Caco-2 (cell line): Measurements from ENCODE around the gene MED12L. TPM values are rescaled to one million over a fixed set of nuclear protein-coding genes. Genes with fewer than 3 reads are reported as not detected.

Experiments used
- BruUV-seq: library from RNA; stranded (reverse); fragments of 400-500 nt; replicated peaks from 2 replicates; lab custom pipeline; 2021; lab: Mats Ljungman, UMichigan
- CTCF ChIA-PET: fragments of 300-600 bp; sonication (Branson Sonifier 250); formaldehyde crosslinking; loops from one replicate; lab custom pipeline; 2022; ENCODE audit warnings: antibody characterized with exemption; lab: Charles Lee
- POLR2A ChIA-PET: fragments of 300-600 bp; sonication (Branson Sonifier 250); formaldehyde crosslinking; loops from one replicate; lab custom pipeline; 2022; ENCODE audit warnings: antibody characterized with exemption; lab: Charles Lee
- DNase-seq, 2 experiments: peaks; one replicate each; pipeline versions ENCODE4 v3.0.0 to v3.0.0-alpha.2; 2020 to 2022
- H3K27me3 ChIP-seq: replicated peaks from 2 replicates; pipeline ENCODE4 v1.6.0; 2011; ENCODE audit warnings: low read length; ENCODE audit not compliant: control insufficient read depth, insufficient read depth
- H3K36me3 ChIP-seq: 2 replicates; pipeline ENCODE4 v1.5.1; 2011; ENCODE audit warnings: low read length; ENCODE audit not compliant: control insufficient read depth, insufficient read depth
- H3K4me1 ChIP-seq: fragments of 250-450 bp; sonication (Bioruptor Pico); 2 replicates; pipeline ENCODE4 v1.5.1; 2020; ENCODE audit warnings: mild to moderate bottlenecking
- H3K4me3 ChIP-seq: 2 replicates; pipeline ENCODE4 v1.5.1; 2011; ENCODE audit warnings: low read depth, mild to moderate bottlenecking, control low read depth, low read length
- H3K9me3 ChIP-seq: fragments of 250-450 bp; sonication (Bioruptor Pico); 2 replicates; pipeline ENCODE4 v1.5.1; 2020; ENCODE audit warnings: mild to moderate bottlenecking, moderate library complexity
- H3K27ac Mint-ChIP-seq: one replicate; pipeline ENCODE4 v1.8.0; 2022; ENCODE audit warnings: mixed read lengths; ENCODE audit not compliant: unreplicated experiment
- H3K27me3 Mint-ChIP-seq: one replicate; pipeline ENCODE4 v1.8.0; 2022; ENCODE audit warnings: mixed read lengths; ENCODE audit not compliant: insufficient read depth, unreplicated experiment
- H3K36me3 Mint-ChIP-seq: one replicate; pipeline ENCODE4 v1.8.0; 2022; ENCODE audit warnings: mild to moderate bottlenecking, mixed read lengths; ENCODE audit not compliant: insufficient read depth, unreplicated experiment
- H3K4me1 Mint-ChIP-seq: one replicate; pipeline ENCODE4 v1.8.0; 2022; ENCODE audit warnings: low read depth, mixed read lengths; ENCODE audit not compliant: unreplicated experiment
- H3K4me3 Mint-ChIP-seq: one replicate; pipeline ENCODE4 v1.8.0; 2022; ENCODE audit warnings: mild to moderate bottlenecking, moderate library complexity, mixed read lengths; ENCODE audit not compliant: unreplicated experiment
- H3K9me3 Mint-ChIP-seq: one replicate; pipeline ENCODE4 v1.8.0; 2022; ENCODE audit warnings: mixed read lengths; ENCODE audit not compliant: unreplicated experiment
- CTCF ChIP-seq, 2 experiments: fragments of 200-600 bp in 1 of 2; IDR thresholded peaks; 1 replicate in 1 of 2; 2 replicates in 1 of 2; pipeline versions ENCODE4 v1.5.1 to v1.8.0; 2011 to 2022; ENCODE audit warnings: antibody characterized with exemption in 1 of 2, control low read depth in 1 of 2, inconsistent platforms in 1 of 2, low read depth in 1 of 2, low read length in 1 of 2, mild to moderate bottlenecking in 1 of 2, moderate library complexity in 1 of 2; ENCODE audit not compliant: insufficient read depth in 1 of 2, severe bottlenecking in 1 of 2, unreplicated experiment in 1 of 2
- intact Hi-C: fragments of 100-400 bp; cut with micrococcal nuclease; formaldehyde crosslinking; loops from one replicate; pipeline ENCODE4 v1.10.0; 2022; ENCODE audit not compliant: unreplicated experiment
- total RNA-seq: library from RNA; stranded (reverse); gene quantifications from 2 replicates; pipeline ENCODE4 v1.2.3, GENCODE V29; 2022

The MED12L gene
- total RNA-seq, 1 experiment from 2014 or later: 21.5 TPM

GRCh38 chr3:151432616-151433372, 347.3 kb downstream of the MED12L start:
- BruUV-seq: no TSS peak
- H3K27me3 Mint-ChIP-seq: no peaks in the 10 kb centered on the region
- TF ChIP-seq CTCF (IDR thresholded peaks at IDR 0.05; ENCODE audit: insufficient read depth in 1 of 2, low read depth in 1 of 2, low read length in 1 of 2, severe bottlenecking in 1 of 2, unreplicated experiment in 1 of 2): no peak

GRCh38 chr3:151434151-151434890, 348.9 kb downstream of the MED12L start:
- no peak overlapping the region for H3K27ac Mint-ChIP-seq
- H3K4me1 ChIP-seq: no peaks in the 10 kb centered on the region
- no peaks in the 10 kb centered on the region for H3K9me3 ChIP-seq
- ChIA-PET CTCF (no interaction called here), POLR2A (no interaction called here)
- no peaks in the 10 kb centered on the region for H3K9me3 Mint-ChIP-seq
- H3K27me3 Mint-ChIP-seq: no peaks in the 10 kb centered on the region
- no peaks in the 10 kb centered on the region for H3K4me1 Mint-ChIP-seq
- no peaks in the 10 kb centered on the region for H3K27me3 ChIP-seq
- no peak overlapping the region for H3K4me3 Mint-ChIP-seq
- no peaks in the 10 kb centered on the region for H3K36me3 ChIP-seq
- BruUV-seq: no TSS peak
- intact Hi-C loops: no loop called here
- DNase-seq: no peak
- TF ChIP-seq CTCF (IDR thresholded peaks at IDR 0.05; ENCODE audit: insufficient read depth in 1 of 2, low read depth in 1 of 2, low read length in 1 of 2, severe bottlenecking in 1 of 2, unreplicated experiment in 1 of 2): no peak
- no peak overlapping the region for H3K4me3 ChIP-seq
- no peaks in the 10 kb centered on the region for H3K36me3 Mint-ChIP-seq

More at GRCh38 chr3:151432616-151433372, 347.3 kb downstream of the MED12L start:
- Histone ChIP-seq H3K4me1 (no peaks in the 10 kb centered on the region), H3K9me3 (no peaks in the 10 kb centered on the region), H3K36me3 (no peaks in the 10 kb centered on the region), H3K4me3 (no peak overlapping the region), H3K27me3 (no peaks in the 10 kb centered on the region)
- no peak for DNase-seq
- ChIA-PET POLR2A (no interaction called here), CTCF (no interaction called here)
- Mint-ChIP-seq H3K36me3 (no peaks in the 10 kb centered on the region), H3K4me3 (no peak overlapping the region), H3K9me3 (no peaks in the 10 kb centered on the region), H3K27ac (no peak overlapping the region), H3K4me1 (no peaks in the 10 kb centered on the region)
- intact Hi-C loops: no loop called here

- H3K4me3 ChIP-seq: no peak overlapping the region
- ChIA-PET POLR2A (no interaction called here), CTCF (no interaction called here)
- Mint-ChIP-seq H3K36me3 (no peaks in the 10 kb centered on the region), H3K4me1 (no peaks in the 10 kb centered on the region), H3K27me3 (no peaks in the 10 kb centered on the region), H3K4me3 (no peak overlapping the region), H3K27ac (no peak overlapping the region), H3K9me3 (no peaks in the 10 kb centered on the region)
- H3K4me1 ChIP-seq: no peaks in the 10 kb centered on the region
- no peak for DNase-seq
- no peak for TF ChIP-seq CTCF (IDR thresholded peaks at IDR 0.05; ENCODE audit: insufficient read depth in 1 of 2, low read depth in 1 of 2, low read length in 1 of 2, severe bottlenecking in 1 of 2, unreplicated experiment in 1 of 2)
- no peaks in the 10 kb centered on the region for H3K9me3 ChIP-seq
- no peaks in the 10 kb centered on the region for H3K27me3 ChIP-seq
- intact Hi-C loops: no loop called here
- H3K36me3 ChIP-seq: no peaks in the 10 kb centered on the region
- no TSS peak for BruUV-seq
Measured at GRCh38 chr3:151436675-151437446, 351.4 kb downstream of the MED12L start.
